Measurements from ENCODE around the gene SLAIN2.
"Not testable (repeated sequence)": the region's sequence is repeated elsewhere in the genome, so short reads cannot be mapped to it uniquely, and the experiment has no call there.

SLAIN2 gene

DNA sequence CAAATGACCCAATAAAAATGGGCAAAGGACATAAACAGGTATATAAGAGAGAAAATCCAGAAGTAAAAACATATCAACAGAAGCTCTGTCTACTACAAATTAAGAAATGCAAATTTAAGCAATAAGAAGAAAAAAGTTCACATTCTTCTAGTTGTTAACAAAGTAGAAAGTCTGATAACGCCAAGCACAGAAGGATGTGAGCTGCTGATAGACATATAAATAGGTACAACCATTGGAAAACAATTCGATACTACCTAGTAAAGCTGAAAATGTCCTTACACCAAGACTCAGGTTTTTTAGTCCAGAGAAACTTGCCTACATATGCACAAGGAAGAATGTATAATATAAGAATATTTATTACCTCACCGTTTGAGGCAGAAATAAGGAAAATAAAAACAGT is 35.8 kb upstream of the SLAIN2 start:
- H3K4me3 ChIP-seq (ENCODE audit: low read depth, low read length), result no peak overlapping the region
- TF ChIP-seq, protein P1, sequence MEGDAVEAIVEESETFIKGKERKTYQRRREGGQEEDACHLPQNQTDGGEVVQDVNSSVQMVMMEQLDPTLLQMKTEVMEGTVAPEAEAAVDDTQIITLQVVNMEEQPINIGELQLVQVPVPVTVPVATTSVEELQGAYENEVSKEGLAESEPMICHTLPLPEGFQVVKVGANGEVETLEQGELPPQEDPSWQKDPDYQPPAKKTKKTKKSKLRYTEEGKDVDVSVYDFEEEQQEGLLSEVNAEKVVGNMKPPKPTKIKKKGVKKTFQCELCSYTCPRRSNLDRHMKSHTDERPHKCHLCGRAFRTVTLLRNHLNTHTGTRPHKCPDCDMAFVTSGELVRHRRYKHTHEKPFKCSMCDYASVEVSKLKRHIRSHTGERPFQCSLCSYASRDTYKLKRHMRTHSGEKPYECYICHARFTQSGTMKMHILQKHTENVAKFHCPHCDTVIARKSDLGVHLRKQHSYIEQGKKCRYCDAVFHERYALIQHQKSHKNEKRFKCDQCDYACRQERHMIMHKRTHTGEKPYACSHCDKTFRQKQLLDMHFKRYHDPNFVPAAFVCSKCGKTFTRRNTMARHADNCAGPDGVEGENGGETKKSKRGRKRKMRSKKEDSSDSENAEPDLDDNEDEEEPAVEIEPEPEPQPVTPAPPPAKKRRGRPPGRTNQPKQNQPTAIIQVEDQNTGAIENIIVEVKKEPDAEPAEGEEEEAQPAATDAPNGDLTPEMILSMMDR (IDR thresholded peaks at IDR 0.05; ENCODE audit: low read depth, low read length, missing control alignments), result no peak
- DNase-seq (ENCODE audit: low read depth), result no peak

DNA sequence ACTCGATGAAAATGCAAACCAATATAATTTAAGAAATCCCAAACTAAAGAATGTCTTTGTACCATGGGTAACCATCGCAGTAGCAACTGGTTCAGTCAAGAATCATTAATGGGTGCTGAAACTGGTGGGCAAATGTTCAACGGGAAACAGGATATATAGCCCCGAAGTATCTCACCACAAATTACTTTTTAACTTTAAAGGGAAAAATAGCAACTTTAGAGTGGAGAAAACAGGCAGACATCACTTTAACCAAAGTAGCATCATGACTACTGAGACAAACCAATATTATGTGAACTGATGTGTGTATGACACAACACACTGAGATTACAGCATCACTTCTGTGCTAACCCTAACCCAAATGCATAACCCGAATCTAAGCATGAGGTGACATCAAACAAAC is 33.8 kb upstream of the SLAIN2 start:
- no peak overlapping the region for H3K4me3 ChIP-seq (ENCODE audit: low read depth, low read length)
- TF ChIP-seq, protein P1 (IDR thresholded peaks at IDR 0.05; ENCODE audit: low read depth, low read length, missing control alignments), result no peak
- DNase-seq (ENCODE audit: low read depth), result no peak

DNA sequence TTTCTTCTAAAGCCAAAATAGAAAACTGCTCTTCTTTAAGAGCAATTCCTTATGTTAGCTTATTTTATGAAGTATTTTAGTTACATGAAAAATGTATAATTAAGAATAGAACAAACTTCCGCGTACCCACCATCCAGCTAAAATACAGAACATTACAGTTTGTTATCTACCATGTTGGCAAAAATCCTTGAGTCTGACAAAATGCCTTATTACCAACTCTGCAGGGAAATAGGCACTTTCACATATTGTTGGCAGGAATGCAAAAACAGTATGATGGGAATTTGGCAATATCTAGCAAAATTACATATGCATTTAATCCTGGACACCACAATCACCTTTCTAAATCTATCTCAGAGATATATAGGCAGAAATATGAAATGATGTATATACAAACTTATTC is 32.4 kb upstream of the SLAIN2 start:
- DNase-seq (ENCODE audit: low read depth), result no peak
- TF ChIP-seq, protein P1 (IDR thresholded peaks at IDR 0.05; ENCODE audit: low read depth, low read length, missing control alignments), result no peak
- no peak overlapping the region for H3K4me3 ChIP-seq (ENCODE audit: low read depth, low read length)

DNA sequence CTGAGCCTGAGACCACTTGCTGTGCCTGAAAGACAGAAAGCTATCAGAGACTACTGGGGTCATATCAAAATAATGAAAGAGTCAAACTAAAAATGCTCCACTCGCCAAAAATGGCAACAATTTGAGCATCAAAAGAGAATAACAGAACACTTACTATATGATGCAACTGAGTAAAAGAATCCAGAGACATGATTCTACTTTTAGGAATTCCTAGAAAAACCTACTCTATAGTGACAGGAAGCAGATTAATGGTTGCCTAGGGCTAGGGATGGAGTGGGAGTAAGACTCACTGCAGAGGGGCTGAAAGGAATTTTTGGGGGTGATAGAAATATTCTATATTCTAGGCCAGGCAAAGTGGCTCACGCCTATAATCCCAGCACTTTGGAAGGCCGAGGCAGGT is 29.4 kb upstream of the SLAIN2 start:
- H3K4me3 ChIP-seq (ENCODE audit: low read depth, low read length), result no peak overlapping the region
- TF ChIP-seq, protein P1 (IDR thresholded peaks at IDR 0.05; ENCODE audit: low read depth, low read length, missing control alignments), result no peak
- DNase-seq (ENCODE audit: low read depth), result no peak

DNA sequence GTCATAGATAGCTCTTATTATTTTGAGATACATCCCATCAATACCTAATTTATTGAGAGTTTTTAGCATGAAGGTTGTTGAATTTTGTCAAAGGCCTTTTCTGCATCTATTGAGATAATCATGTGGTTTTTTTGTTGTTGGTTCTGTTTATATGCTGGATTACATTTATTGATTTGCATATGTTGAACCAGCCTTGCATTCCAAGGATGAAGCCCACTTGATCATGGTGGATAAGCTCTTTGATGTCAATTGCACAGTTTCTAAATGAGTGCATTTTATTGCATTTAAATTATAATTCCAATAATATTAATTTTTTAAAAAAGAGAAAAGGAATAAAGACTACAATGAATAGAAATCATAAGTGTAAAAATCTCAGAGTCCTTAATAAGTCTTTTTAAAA is 26.6 kb upstream of the SLAIN2 start:
- not testable (repeated sequence) for H3K4me3 ChIP-seq (ENCODE audit: low read depth, low read length); DNase-seq (ENCODE audit: low read depth)

DNA sequence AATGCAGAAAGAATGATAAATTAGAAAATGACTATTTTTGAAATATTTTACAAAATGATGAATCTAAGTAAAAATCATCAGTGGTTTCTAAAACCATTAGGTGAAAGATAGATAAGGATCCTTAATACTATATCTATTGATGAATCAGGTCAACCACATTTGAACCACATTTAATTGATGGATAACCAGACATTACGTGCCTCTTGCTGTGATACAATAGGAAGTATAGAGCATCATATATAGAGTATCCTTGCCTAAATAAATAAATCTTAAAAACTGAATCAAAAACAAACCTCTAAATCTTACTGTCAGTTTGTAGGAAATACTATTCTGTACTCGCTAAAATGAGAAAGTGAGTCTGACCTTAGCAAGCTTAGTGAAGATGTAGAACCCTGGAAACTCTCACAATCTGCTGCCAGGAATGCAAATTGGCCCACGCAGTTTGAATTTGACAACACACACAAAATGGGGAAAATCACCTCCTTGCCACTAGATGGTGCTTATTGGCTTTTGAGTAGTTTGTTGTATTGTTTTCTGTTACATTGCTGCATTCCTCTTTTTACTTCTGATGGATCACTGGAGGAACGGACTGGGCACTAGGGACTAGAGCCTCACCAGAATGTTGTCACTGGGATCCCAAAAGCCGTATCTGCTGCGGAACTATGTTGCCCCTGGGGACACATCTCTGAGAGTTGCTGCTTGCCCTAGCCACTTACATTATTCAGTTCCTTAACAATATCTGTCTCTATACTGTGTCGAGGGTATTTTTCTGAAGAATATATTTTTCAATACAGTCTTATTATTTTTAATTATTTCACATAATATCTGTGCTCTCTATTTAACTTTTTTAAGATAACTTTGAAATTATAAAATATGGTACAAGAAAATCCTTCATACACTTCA is 25.4 kb upstream of the SLAIN2 start:
- TF ChIP-seq, protein P1 (IDR thresholded peaks at IDR 0.05; ENCODE audit: low read depth, low read length, missing control alignments), result peak; percentile 77
- peak; percentile 47 for DNase-seq (ENCODE audit: low read depth)
- H3K4me3 ChIP-seq (ENCODE audit: low read depth, low read length), result no peak overlapping the region

DNA sequence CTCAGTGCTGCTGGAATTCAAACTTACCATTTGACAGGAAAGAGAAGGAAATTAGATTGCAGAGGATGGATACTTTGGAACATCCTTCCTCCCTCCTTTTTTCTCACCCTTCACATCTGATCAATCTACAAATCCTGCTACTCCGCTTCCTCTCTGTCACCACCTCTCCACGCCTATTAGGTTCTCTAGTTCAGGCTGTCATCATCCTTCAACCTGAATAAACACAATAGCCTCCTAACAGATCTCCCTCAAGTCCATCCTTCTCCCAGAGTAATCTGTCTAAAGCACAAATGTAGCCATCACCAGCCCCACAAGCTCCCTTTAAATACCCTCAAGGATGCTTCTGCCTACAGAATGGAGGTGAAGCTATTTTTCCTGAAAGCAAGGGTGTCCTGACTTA is 20.0 kb upstream of the SLAIN2 start:
- TF ChIP-seq, protein P1 (IDR thresholded peaks at IDR 0.05; ENCODE audit: low read depth, low read length, missing control alignments), result no peak
- no peak overlapping the region for H3K4me3 ChIP-seq (ENCODE audit: low read depth, low read length)
- no peak for DNase-seq (ENCODE audit: low read depth)
